HG02571 (cell line): ENCODE measurements around the gene CACNA1C.
"Not testable (repeated sequence)": the region's sequence is repeated elsewhere in the genome, so short reads cannot be mapped to it uniquely, and the experiment has no call there.

Experiments
- ATAC-seq: cut with Tn5 transposase; IDR thresholded peaks from one replicate; pipeline ENCODE4 v1.9.1; 2021; ENCODE audit warnings: mild to moderate bottlenecking, moderate library complexity; ENCODE audit not compliant: unreplicated experiment

The CACNA1C gene

GRCh38 chr12:2248901-2249381, 196.2 kb downstream of the CACNA1C start:
- ATAC-seq: peak; percentile 69

DNA sequence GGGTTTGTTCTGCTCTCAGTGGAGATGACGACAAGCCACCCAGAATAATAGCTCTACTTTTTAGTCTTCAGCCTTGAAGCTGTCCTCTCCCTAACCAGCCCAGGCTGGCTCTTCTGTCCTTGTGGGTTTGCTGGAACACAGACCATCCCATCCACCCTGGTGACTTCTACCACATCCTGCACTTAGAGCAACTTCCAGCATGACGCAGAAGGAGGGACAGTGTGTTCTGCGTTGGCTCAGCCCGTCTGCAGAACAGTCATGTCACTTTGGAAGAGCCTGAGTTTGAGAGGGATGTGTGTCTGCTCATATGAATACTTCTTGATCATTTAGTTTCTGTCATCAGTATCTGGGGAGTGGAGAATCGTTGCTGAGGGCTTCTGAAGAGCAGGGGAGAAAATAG, 198.0 kb downstream of the CACNA1C start:
- no peak for ATAC-seq

GRCh38 chr12:2251526-2252209, 198.9 kb downstream of the CACNA1C start:
- no peak for ATAC-seq

- ATAC-seq: no peak
These were observed 202.5 kb downstream of the CACNA1C start for GRCh38 chr12:2255311-2255710.

DNA sequence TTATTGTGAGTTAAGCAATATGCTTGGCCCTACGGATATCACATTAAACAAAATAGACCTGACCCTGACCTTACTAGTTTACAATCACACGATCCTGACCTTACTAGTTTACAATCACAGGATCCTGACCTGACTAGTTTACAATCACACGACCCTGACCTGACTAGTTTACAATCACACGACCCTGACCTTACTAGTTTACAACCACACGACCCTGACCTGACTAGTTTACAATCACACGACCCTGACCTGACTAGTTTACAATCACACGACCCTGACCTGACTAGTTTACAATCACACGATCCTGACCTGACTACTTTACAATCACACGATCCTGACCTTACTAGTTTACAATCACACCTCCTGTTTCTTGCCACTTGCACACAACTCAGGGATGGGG, 202.9 kb downstream of the CACNA1C start:
- not testable (repeated sequence) for ATAC-seq

- ATAC-seq: no peak
These were observed 203.7 kb downstream of the CACNA1C start for GRCh38 chr12:2256453-2256852.

DNA sequence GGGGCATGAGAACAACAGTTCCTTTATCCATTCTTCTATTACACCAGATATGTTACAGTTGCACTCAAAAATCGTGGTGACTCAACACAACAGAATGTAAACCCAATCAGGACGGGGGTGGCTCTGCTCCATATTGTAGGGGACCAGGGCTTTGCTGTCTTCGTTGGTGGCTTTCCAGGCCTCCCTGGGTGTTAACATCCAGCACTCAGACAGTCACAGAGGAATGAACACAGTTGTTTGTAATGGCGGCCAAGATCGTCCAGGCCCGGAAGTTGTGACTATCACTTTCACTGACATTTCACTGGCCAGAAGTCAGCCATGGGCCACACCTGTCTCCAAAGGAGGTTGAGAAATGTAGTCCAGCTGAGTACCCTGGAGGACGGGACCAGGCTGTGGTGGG, 204.1 kb downstream of the CACNA1C start:
- no peak for ATAC-seq

DNA sequence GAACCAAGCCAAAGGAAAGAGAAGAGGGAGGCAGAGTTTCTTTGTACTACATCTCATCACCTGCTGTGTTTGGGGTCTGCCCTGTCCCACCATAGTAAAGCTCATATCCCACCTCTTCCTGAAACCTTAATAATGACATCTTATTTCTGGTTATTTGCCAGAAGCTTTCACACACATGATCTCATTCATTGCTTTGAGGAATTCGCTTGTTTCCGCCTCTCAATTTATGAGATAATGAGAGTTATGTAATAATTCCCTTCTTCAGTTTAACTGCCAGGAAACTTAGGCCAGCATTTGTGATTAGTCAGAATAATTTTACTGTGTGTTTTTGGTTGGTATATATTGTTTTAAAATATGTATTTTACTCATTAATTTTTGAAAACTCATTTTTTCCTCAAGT, 205.2 kb downstream of the CACNA1C start:
- ATAC-seq: no peak

GRCh38 chr12:2259369-2259768, 206.6 kb downstream of the CACNA1C start:
- ATAC-seq: no peak

DNA sequence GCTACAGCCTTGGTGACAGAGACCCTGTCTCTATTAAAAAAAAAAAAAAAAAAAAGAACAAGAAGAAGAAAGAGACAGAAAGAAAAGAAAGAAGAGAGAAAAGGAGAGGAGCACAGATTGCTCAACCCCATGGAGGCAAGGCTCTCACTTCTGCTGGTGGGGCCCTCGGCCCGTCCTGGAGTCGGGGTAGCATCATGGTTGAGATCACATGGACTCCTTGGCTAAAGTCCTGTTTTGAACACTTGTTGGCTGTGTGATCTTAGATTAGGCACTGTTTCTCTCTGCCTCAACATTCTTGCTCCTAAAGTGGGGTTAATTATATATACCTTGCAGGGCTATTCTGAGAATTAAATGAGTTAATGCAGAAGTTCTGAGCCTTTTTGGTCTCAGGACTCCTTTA, 207.7 kb downstream of the CACNA1C start:
- no peak for ATAC-seq

- no peak for ATAC-seq
These were observed 208.9 kb downstream of the CACNA1C start for GRCh38 chr12:2261708-2262107.

- no peak for ATAC-seq
These were observed 209.7 kb downstream of the CACNA1C start for GRCh38 chr12:2262449-2262848.

- ATAC-seq: no peak
These were observed 211.1 kb downstream of the CACNA1C start for GRCh38 chr12:2263901-2264300.

- no peak for ATAC-seq
These were observed 212.0 kb downstream of the CACNA1C start for GRCh38 chr12:2264651-2265232.

DNA sequence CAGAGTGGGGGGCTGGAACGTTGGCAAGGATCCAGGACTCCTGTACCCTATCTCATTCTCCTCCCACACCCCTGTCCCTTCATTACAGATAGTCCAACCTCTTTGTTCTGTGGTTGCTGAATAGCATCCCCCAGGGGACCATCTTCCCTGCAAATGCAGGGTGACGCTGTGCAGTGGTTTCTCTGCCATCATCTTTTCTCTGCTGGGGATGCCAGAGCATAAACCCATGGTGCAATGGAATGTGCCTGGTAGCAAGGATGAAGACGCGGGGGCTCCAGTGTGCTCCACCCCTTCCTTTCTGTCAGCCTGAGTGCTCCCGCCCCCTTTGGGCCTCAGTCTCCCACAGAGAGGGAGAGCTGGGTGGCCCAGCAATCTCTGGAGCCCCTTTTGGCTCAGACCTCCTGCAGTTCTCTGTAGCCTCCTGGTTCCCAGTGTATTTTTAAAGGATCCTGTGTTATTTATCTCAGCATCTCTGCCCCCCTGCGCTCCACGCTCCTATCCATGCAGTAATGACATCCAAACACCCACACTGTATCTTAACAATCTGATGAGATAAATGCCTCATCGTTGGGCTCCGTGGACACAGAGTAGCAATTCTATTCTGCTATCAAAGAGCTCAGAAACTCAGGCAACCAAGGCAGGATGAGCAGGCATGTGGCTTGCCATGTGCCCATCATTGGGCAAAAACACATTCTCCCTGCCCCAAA, 212.8 kb downstream of the CACNA1C start:
- ATAC-seq: no peak

DNA sequence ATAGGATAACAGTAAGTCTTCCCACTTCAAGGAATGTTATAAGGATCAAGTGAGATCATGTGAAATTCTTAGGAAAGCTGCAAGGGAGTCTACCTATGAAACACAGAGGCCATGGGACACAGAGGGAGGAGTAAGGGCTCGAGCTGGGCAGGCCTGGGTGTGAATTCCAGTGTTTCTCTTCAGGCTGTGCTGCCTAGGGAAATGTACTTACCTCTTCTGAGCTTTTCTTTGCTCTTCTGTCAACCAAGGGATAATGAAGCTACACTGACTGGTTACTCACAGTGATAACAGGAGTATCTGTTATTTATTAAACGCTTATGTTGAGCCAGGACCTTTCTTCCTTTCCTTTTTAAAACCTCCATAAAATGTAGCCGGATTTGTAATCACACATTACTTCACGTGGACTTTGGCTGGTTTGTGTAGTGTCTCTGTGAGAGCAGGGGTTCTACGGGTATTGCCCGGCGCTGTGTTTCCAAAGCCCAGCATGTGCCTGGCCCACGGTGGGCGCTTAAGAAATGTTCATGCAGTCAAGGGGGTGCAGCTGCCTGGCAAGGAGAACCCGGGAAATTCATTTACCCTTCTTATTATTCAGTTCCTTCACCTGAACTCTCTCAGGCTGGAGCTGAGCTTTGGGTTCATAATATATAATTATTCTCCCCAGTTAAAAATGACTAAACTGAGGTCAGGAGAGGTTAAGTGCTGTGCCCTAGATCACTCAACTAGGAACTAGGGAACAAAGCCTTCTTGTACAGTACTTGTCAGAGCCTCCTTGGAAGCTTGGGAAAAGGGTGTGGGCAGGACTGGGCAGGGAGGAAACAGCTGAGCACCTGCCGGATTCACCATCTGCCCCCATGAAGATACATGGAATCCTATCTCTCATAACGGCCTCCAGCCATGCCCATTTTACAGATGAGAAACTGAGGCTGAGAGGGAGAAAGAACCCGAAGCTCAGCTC, 214.2 kb downstream of the CACNA1C start:
- no peak for ATAC-seq

- no peak for ATAC-seq
These were observed 215.1 kb downstream of the CACNA1C start for GRCh38 chr12:2267703-2268470.

DNA sequence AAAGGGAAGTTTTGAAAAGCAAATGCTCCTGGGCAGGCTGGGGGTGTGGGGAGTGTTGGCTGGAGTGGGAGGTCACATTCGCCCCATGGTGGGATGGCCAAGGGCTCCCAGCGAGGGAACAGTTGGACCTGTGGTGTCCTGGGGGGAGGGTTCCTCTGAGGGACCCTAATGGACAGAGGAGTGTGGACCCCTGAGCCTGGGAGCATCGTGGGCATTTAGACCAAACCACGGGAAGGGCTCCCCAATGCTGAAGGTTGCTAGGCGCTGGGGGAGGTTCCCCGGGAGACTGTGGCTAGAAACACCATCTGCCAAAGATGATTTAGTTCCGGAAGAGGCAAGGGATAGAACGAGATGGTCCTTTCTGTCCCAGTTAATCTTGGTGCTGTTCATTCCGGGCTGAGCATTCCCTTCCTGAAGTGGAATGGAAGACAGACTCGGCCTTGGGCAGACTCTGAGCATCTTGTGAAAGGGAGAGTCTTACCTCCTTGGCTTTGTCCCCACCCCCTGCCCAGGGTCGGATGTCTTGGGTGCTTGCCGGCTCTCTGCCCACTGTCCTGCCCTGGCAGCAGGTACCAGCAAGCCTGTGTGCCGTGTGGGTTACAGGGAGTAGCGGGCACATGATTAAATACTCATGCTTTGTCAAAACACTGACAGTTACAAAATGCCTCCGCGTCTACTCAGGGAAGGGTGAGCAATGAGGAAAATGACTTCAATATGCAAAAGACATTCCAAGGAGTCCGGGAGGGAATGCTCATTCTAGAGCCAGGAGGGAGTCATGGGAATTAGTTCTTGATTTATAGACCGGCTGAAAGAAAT, 215.9 kb downstream of the CACNA1C start:
- ATAC-seq: no peak

- no peak for ATAC-seq
These were observed 218.1 kb downstream of the CACNA1C start for GRCh38 chr12:2270846-2271245.
